HG02678 (cell line): Measurements from ENCODE around the gene TSPAN2.
"Not testable (repeated sequence)": the region's sequence is repeated elsewhere in the genome, so short reads cannot be mapped to it uniquely, and the experiment has no call there.

Experiments
- ATAC-seq: cut with Tn5 transposase; IDR thresholded peaks from one replicate; pipeline ENCODE4 v1.9.1; 2021; ENCODE audit warnings: mild to moderate bottlenecking, moderate library complexity; ENCODE audit not compliant: unreplicated experiment

The TSPAN2 gene

DNA sequence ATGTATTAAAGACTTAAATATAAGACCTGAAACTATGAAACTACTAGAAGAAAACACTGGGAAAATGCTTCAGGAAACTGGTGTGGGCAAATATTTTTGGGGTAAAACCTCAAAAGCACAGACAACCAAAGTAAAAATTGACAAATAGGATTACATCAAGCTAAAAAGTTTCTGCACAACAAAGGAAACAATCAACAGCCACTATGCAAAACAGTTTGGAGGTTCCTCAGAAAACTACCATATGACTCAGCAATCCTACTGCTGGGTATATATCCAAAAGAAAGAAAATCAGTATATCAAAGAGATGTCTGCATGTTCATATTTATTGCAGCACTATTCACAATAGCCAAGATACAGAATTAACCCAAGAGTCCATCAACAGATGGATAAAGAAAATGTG, 42.6 kb downstream of the TSPAN2 start:
- no peak for ATAC-seq

DNA sequence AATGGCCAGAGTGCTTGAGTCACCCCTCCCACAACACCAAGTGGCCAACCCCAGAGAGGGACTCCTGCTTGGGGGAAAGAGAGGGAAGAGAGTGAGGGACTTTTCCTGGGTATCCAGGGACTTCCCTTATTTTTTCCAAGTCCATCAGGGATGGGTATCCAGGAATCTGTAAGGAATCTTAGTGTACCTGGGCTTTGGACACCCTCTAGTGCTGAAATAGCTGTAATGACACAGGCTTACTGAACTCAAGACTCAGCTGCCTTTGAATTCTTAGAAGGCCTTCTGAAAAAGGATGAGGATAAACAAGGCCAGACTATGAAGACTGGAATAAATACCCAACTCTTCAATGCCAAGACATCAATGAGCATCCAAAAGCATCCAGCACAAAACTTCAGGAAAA, 47.6 kb downstream of the TSPAN2 start:
- ATAC-seq, result no peak

DNA sequence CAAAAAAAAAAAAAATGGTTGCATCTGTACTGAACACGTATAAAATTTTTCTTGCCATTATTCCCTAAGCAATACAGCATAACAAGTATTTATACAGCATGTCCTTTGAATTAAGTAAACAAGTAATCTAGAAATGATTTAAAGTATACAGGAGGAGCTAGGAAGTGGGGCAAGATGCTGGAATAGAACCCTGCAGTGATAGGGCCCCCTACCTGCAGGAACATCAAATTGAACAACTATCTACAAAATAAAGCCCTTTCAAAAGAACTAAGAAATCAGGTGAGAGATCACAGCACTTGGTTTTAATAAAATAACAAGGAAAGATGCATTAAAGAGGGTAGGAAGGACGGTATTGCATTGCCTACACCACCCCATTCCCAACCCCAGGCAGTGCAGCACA, 48.8 kb downstream of the TSPAN2 start:
- ATAC-seq, result no peak

DNA sequence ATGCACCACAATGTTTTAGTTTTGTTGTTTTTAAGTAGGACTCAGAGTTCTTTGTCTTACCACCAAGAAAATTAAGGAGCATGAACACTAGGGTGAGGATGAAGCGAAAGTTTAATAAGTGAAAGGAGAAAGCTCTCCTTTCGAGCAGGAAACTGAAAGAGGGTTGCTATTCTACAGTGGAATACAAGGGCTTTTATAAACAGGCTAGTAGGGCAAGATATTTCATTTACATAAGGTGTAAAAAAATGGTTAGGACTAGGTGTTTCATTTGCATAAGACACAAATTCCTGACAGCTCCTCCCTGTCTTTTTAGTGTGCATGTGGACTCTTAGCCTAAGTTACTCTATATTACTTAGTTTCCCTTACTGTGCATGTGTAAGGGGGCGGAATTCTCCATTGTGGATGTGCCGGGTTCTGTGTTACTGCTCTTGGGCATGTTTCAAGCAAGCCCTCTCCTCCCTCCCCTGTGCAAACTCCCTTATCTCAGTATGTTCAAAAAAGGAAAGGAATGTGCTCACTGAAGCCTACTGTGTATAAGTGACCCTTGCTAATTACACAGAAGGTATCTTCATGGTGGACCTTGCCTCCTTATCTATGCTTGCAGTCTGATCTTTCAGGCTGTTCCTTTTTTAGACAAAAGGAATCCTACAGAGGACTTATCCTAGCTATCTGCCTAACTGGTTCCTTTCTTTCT, 52.3 kb downstream of the TSPAN2 start:
- ATAC-seq, result no peak

DNA sequence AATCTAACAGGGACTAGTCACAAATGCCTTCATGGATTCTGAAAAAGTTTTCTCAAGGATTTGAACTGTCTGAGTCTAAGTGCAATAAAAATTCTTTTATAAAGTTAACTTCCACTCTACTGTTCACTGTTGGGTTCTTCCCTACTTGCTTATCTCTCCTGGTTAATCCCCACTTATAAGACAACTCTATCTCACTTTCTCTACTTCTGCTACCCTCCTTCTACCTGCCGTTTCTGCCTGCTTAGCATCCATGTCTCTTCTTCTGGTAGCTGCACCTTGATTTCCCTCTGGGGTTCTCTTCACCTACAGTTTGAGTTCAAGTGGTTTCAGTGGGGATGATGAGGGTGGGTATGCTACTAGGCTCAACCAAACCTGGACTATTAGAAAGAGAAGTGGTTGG, 53.7 kb downstream of the TSPAN2 start:
- no peak for ATAC-seq

DNA sequence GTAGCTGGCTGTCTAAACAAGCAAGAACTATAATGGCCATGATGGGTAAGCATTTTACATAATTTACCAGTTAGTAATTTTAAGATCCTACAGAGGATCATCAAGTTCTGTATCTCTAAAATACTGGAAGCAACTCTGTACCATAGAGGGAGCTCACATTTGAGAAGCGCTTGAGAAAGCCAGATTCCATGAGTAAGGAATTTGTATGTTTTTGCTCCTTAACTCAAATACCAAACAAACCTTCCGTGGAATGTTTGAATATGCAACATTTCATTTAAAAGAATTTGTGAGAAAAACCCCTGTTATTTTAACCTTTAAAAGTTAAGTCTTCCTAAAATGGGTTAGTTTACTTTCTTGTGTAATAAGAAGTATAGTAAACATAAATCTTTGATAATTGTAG, 57.7 kb downstream of the TSPAN2 start:
- no peak for ATAC-seq

DNA sequence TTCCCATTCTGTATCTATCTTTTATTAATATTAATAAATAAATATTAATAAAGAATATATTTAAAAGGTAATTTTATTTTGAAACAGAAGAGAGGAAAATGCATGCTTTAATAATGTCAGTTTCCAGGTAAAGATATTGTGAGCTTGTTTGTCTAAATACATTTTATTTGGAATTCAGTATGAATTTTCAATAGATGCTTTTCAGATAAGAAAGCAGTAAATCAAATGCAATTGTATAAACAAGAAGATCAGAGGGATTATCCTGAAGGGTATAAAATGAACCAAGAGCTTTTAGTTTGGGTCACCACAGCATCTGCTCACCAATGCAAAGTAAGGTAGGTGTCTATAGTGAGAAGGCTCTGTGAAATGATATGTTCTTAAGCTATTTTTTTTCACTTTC, 59.8 kb downstream of the TSPAN2 start, which contains the start of gene TSHB:
TSS of gene TSHB (plus strand) at position 301 of the 400 bp plus-strand sequence. CDS start 3,537 bp downstream, outside the sequence.
- ATAC-seq, result no peak

DNA sequence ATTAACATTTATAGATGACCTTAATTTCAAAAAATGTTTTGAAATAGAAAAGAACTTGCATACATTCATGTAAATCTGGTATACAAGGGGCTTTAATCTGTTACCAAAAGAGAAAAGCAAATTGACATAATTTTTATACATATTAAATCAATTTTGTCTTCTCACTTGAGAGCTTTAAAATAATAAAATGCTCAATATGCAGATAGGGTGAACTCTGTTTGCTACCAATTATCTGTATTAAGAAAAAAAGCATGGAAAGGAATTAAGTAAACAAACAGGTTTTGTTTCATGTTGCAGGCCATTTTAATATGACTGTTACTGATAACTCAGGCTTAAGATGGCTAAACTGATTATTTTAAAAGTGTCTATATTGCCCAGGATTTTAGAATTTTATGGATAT, 65.7 kb downstream of the TSPAN2 start:
- no peak for ATAC-seq

DNA sequence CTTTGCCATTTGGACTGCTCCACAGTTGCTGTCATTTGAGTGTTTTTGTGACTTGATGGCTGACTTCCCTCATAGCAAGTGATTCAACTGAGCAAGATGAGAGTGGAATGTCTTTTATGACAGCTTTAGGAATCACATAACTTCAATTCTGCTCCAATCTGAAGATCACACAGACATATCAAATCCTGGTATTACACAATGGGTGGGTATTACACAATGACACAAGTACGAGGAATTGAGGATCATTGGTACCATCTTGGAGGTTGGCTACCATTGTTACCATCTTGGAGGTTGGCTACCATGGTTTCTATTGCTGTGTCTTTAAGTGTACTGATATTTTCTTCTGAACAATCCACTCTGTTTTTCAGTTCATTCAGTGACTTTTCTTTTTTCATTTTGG, 68.2 kb downstream of the TSPAN2 start:
- ATAC-seq, result no peak

DNA sequence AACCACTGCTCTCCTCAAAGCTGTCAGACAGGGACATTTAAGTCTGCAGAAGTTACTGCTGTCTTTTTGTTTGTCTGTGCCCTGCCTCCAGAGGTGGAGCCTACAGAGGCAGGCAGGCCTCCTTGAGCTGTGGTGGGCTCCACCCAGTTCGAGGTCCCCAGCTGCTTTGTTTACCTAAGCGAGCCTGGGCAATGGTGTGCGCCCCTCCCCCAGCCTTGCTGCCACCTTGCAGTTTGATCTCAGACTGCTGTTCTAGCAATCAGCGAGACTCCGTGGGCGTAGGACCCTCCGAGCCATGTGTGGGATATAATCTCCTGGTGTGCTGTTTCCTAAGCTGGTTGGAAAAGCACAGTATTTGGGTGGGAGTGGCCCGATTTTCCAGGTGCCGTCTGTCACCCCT, 69.8 kb downstream of the TSPAN2 start:
- not testable (repeated sequence) for ATAC-seq

DNA sequence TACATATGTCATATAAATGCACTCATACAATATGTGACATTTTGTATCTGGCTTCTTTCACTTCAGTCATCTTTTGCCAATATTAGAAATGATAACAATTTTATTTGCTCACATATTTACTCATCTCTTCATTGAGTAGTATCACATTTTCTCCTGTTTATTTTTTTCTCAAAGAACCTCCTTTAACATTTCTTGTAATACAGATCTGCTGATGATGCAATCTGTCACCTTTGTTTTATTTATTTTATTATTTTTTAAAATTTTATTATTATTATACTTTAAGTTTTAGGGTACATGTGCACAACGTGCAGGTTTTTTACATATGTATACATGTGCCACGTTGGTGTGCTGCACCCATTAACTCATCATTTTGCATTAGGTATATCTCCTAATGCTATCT, 75.5 kb downstream of the TSPAN2 start:
- ATAC-seq, result no peak

DNA sequence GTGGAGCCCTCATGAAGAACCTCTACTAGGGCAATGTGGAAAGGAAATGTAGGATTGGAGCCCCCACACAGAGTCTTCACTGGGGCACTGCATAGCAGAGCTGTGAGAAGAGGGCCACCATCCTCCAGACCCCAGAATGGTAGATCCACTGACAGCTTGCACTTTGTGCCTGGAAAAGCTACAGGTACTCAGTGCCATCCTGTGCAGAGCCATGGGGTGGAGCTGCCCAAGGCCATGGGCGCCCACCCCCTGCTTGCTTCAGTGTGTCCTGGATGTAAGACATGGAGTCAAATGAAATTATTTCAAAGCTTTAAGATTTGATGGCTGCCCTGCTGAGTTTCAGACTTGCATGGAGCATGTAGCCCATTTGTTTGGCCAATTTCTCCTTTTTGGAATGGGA, 76.9 kb downstream of the TSPAN2 start:
- no peak for ATAC-seq

DNA sequence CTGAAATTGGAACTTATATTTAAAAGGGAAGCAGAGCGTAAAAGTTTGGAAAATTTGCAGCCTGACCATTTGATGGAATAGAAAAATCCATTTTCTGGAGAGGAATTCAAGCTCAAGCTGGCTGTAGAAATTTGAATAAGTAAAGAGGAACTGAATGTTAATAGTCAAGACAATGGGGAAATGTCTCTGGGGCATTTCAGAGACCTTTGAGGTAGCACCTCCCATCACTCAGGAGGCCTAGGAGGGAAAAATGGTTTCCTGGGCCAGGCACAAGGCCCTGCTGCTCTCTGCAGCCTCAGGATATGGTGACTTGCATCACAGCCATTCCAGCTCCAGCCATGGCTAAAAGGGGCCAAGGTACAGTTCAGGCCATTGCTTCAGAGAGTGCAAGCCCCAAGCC, 77.3 kb downstream of the TSPAN2 start:
- ATAC-seq, result no peak

DNA sequence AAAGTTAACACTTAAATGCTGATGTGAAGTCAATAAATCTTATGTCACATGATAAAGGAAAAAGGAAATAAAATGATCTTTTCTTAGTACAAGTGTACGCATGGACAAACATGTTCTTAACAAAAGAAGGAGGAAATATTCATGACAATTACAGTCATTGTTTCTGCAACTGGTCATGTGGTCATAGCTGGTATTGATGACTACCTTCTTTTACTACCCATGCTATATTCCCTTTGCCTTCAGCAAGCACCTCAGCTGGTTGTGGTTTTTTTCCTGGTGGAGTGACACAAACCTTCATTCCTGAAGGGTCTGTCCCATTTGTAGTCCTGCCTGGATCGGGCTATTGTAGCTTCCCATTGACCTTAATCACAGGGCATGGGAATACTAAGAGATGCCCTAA, 83.1 kb downstream of the TSPAN2 start:
- no peak for ATAC-seq
